ENCODE results near the gene CSNK1E. TPM values are rescaled to one million over a fixed set of nuclear protein-coding genes. Genes with fewer than 3 reads are reported as not detected.
"Not testable (repeated sequence)": the region's sequence is repeated elsewhere in the genome, so short reads cannot be mapped to it uniquely, and the experiment has no call there.

CSNK1E gene
- total RNA-seq (100 to 1,000 TPM; 144 to 167 TPM), polyA plus RNA-seq (100 to 1,000 TPM in 1 of 2 donors, 10 to 100 TPM in 1; 37.4 to 160 TPM)
- long read RNA-seq, donor 1, partial matches to known transcripts, result 70 of 102 reads
- long read RNA-seq, donor 1, other reads (novel, unspliced or antisense), result 19 of 102 reads
- long read RNA-seq, donor 2, transcript CSNK1E-203 (11 exons, 2,791 nt), result major isoform, 28 of 108 reads
- long read RNA-seq, donor 2, partial matches to known transcripts, result 24 of 108 reads
- long read RNA-seq, donor 2, other reads (novel, unspliced or antisense), result 50 of 108 reads

DNA sequence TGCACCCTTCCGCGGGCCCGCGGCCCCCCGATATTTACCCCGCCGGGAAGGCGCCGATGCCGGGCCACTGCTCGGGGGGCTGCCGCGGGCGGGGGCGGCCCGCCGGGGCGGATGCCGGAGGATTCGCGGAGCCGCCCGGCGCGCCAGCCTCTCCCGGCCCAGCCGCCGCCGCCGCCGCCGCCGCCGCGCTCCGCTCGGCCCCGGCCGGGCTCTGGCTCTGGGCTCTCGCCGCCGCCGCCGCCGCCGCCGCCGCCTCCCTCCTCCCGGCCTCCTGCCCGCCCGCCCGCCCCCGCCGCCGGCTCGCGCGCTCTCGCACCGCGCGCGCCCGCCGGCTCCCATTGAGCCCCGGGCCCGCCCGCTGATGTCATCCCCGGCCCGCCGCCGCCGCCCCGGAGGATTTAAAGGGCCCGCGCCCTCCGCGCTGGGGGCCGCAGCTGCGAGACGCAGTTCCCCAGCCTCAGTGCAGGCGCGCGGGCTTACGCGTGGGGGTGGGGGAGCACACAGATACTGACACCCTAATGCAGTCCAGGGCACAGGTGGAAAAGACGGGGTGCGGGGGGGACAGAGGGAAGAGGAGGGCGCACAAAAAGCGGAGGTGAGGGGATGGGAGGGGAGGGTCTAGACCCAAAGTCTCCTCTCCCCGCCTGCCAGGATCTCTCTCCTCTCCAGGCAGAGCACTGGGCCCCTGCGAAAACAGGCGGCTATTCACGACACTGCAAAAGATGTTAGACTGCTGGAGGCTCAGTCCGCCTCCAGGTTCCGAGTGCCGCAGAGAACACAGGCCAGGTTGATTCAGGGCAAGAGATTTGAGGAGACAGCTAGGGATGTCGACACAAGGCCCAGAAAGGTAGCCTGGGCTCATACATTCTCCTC is at the start of gene CSNK1E:
CSNK1E (minus strand) TSS at position 312 of the 873 bp plus-strand sequence. CDS start 3,276 bp downstream, outside the sequence.
- WGBS, 2 donors, result 1% methylated on average over 31 to 98 of the region's 98 CpGs
- H3K4me3 ChIP-seq (ENCODE audit: low read length in 2 of 2), result peak within 1 kb of the TSS; percentile 86 to 92
- no peaks in the 10 kb centered on the region for H3K36me3 ChIP-seq (ENCODE audit: control insufficient read depth in 1 of 2, insufficient read depth in 2 of 2, low read length in 1 of 2)
- peak; percentile 86 to 94 for DNase-seq
- peak within 1 kb of the TSS; percentile 94 to 95 for H3K27ac ChIP-seq (ENCODE audit: low read depth in 1 of 2, low read length in 2 of 2)
- H3K27me3 ChIP-seq (ENCODE audit: control insufficient read depth in 1 of 2, insufficient read depth in 2 of 2, low read length in 1 of 2), result no peaks in the 10 kb centered on the region
- no peaks in the 10 kb centered on the region for H3K9me3 ChIP-seq (ENCODE audit: control insufficient read depth, low read length)
- peaks cover 0 to 2% of the 10 kb centered on the region in 2 donors for H3K4me1 ChIP-seq (ENCODE audit: control insufficient read depth in 1 of 2, insufficient read depth in 2 of 2, low read length in 2 of 2)
- intact Hi-C loops (cut with DNase I), result loop anchor here (2.0 to 10.0 kb wide), 4 partner anchors 45 to 115 kb away; partner anchors contain the start of genes MAFF (in 2 of the 2) and TMEM184B (in 2 of the 2)
- ATAC-seq (ENCODE audit: low FRiP score), result peak; percentile 84

DNA sequence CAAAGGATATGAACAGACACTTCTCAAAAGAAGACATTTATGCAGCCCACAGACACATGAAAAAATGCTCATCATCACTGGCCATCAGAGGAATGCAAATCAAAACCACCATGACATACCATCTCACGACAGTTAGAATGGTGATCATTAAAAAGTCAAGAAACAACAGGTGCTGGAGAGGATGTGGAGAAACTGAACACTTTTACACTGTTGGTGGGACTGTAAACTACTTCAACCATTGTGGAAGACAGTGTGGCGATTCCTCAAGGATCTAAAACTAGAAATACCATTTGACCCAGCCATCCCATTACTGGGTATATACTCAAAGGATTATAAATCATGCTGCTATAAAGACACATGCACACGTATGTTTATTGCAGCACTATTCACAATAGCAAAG is 48.6 kb upstream of the CSNK1E start:
- H3K27me3 ChIP-seq (ENCODE audit: control insufficient read depth in 1 of 2, insufficient read depth in 2 of 2, low read length in 1 of 2); ATAC-seq (ENCODE audit: low FRiP score); H3K36me3 ChIP-seq (ENCODE audit: control insufficient read depth in 1 of 2, insufficient read depth in 2 of 2, low read length in 1 of 2); H3K4me1 ChIP-seq (ENCODE audit: control insufficient read depth in 1 of 2, insufficient read depth in 2 of 2, low read length in 2 of 2); H3K27ac ChIP-seq (ENCODE audit: low read depth in 1 of 2, low read length in 2 of 2); H3K4me3 ChIP-seq (ENCODE audit: low read length in 2 of 2); DNase-seq; H3K9me3 ChIP-seq (ENCODE audit: control insufficient read depth, low read length); intact Hi-C loops (cut with DNase I): not testable (repeated sequence)
- WGBS, 2 donors, result 97 to 99% methylated on average over 2 of the region's 3 CpGs

DNA sequence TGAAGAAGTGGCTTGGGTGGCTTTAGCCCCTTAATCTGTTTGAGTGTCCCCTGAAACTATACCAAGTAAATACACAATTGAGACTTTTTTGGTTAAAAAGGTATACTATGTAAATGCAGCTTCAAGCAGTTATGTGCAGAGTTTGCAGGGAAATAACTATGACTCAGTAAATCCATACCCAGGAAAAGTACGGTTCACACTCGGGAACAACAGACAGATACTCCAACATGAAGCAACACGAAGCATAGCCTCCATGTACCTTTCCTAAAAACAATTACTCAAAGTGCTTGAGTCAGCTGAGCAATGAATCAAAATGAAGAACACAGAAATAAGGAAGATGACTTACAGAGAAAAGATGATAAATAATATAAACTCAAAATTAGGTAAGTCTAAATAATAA is 47.9 kb upstream of the CSNK1E start:
- ATAC-seq (ENCODE audit: low FRiP score); intact Hi-C loops (cut with DNase I); H3K4me1 ChIP-seq (ENCODE audit: control insufficient read depth in 1 of 2, insufficient read depth in 2 of 2, low read length in 2 of 2); H3K27me3 ChIP-seq (ENCODE audit: control insufficient read depth in 1 of 2, insufficient read depth in 2 of 2, low read length in 1 of 2); DNase-seq; H3K9me3 ChIP-seq (ENCODE audit: control insufficient read depth, low read length); H3K27ac ChIP-seq (ENCODE audit: low read depth in 1 of 2, low read length in 2 of 2); H3K4me3 ChIP-seq (ENCODE audit: low read length in 2 of 2); H3K36me3 ChIP-seq (ENCODE audit: control insufficient read depth in 1 of 2, insufficient read depth in 2 of 2, low read length in 1 of 2): not testable (repeated sequence)
- WGBS, 2 donors, result 93 to 95% methylated on average over 3 of the region's 3 CpGs

DNA sequence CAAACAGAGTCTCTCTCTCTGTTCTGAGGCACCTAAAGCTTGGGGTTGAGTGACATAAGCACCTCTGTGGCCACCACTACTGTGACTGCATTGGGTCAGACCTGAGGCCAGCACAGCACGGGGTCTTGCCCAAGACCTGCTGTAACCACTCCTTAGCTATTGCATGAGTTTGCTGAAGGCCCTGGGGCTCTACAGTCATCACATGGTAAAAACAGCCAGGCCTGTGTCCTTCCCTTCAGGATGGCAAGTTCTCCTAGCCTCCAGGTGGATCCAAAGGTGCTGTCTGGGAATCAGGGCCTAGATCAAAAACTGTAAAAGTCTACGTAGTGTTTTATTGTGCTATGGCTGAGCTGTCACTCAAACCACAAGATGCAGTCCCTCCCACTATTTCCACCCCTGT is 43.3 kb upstream of the CSNK1E start:
- WGBS, 2 donors, result 90 to 96% methylated on average over 2 of the region's 2 CpGs
- H3K9me3 ChIP-seq (ENCODE audit: control insufficient read depth, low read length); H3K27ac ChIP-seq (ENCODE audit: low read depth in 1 of 2, low read length in 2 of 2); H3K4me1 ChIP-seq (ENCODE audit: control insufficient read depth in 1 of 2, insufficient read depth in 2 of 2, low read length in 2 of 2); H3K36me3 ChIP-seq (ENCODE audit: control insufficient read depth in 1 of 2, insufficient read depth in 2 of 2, low read length in 1 of 2); DNase-seq; H3K27me3 ChIP-seq (ENCODE audit: control insufficient read depth in 1 of 2, insufficient read depth in 2 of 2, low read length in 1 of 2); ATAC-seq (ENCODE audit: low FRiP score); intact Hi-C loops (cut with DNase I); H3K4me3 ChIP-seq (ENCODE audit: low read length in 2 of 2): not testable (repeated sequence)

DNA sequence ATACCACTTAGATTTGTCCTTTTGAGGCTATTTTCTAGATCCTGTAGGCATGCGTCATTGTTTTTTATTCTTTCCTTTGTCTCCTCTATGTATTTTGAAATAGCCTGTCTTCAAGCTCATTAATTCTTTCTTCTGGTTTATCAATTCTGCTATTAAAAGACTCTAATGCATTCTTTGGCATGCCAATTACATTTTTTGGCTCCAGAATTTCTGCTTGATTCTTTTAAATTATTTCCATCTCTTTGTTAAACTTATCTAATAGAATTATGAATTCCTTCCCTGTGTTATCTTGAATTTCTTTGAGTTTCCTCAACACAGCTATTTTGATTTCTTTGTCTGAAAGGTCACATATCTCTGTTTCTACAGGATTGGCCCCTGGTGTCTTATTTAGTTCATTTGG is 42.6 kb upstream of the CSNK1E start:
- H3K9me3 ChIP-seq (ENCODE audit: control insufficient read depth, low read length); intact Hi-C loops (cut with DNase I); H3K4me1 ChIP-seq (ENCODE audit: control insufficient read depth in 1 of 2, insufficient read depth in 2 of 2, low read length in 2 of 2); ATAC-seq (ENCODE audit: low FRiP score); H3K27me3 ChIP-seq (ENCODE audit: control insufficient read depth in 1 of 2, insufficient read depth in 2 of 2, low read length in 1 of 2); DNase-seq; H3K27ac ChIP-seq (ENCODE audit: low read depth in 1 of 2, low read length in 2 of 2); H3K36me3 ChIP-seq (ENCODE audit: control insufficient read depth in 1 of 2, insufficient read depth in 2 of 2, low read length in 1 of 2); H3K4me3 ChIP-seq (ENCODE audit: low read length in 2 of 2): not testable (repeated sequence)
- WGBS, 2 donors, result 67 to 87% methylated on average over 1 of the region's 1 CpG

DNA sequence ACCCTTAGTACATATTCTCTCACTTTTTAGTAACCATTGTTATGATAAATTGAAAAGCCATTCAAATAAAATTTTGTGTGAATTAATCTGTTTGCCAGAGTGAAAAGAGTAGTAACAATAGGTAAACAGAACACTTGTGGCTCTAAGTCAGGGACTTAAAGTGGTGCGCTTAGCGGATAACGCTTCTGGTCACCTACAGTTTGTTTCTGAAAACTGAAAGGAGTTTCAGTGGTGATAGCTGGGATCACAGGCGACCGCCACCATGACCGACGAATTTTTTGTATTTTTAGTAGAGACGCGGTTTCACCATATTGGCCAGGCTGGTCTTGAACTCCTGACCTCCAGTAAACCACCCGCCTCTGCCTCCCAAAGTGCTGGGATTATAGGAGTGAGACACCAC is 40.7 kb upstream of the CSNK1E start:
- H3K4me1 ChIP-seq (ENCODE audit: control insufficient read depth in 1 of 2, insufficient read depth in 2 of 2, low read length in 2 of 2); H3K36me3 ChIP-seq (ENCODE audit: control insufficient read depth in 1 of 2, insufficient read depth in 2 of 2, low read length in 1 of 2); DNase-seq; H3K4me3 ChIP-seq (ENCODE audit: low read length in 2 of 2); intact Hi-C loops (cut with DNase I); H3K27me3 ChIP-seq (ENCODE audit: control insufficient read depth in 1 of 2, insufficient read depth in 2 of 2, low read length in 1 of 2); H3K27ac ChIP-seq (ENCODE audit: low read depth in 1 of 2, low read length in 2 of 2); H3K9me3 ChIP-seq (ENCODE audit: control insufficient read depth, low read length); ATAC-seq (ENCODE audit: low FRiP score): not testable (repeated sequence)
- WGBS, 2 donors, result 89% methylated on average over 10 of the region's 10 CpGs

DNA sequence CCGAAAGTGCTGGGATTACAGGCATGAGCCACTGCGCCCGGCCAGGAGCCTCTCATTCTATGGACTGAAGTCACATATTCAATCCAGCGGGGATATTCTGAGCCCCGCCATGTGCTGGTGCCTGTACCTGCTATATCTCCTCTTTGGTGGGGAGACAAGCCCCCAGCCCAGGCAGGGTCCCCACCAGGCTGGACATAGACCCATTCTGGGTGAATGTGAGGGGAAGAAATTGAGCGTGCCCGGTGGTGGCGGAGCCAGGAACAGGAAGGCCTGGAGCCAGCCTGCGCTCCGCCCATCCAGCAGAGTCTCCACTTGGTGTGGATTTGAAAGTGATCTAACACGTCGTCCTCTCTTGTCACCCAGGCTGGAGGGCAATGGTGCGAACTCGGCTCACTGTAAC is 38.0 kb upstream of the CSNK1E start:
- Histone ChIP-seq H3K4me1 (ENCODE audit: control insufficient read depth in 1 of 2, insufficient read depth in 2 of 2, low read length in 2 of 2) (no peaks in the 10 kb centered on the region), H3K4me3 (ENCODE audit: low read length in 2 of 2) (no peak overlapping the region), H3K27ac (ENCODE audit: low read depth in 1 of 2, low read length in 2 of 2) (no peak overlapping the region), H3K9me3 (ENCODE audit: control insufficient read depth, low read length) (no peaks in the 10 kb centered on the region), H3K36me3 (ENCODE audit: control insufficient read depth in 1 of 2, insufficient read depth in 2 of 2, low read length in 1 of 2) (peaks cover 0 to 2% of the 10 kb centered on the region in 2 donors), H3K27me3 (ENCODE audit: control insufficient read depth in 1 of 2, insufficient read depth in 2 of 2, low read length in 1 of 2) (no peaks in the 10 kb centered on the region)
- 95 to 96% methylated on average over 14 of the region's 14 CpGs for WGBS, 2 donors
- DNase-seq (no peak), ATAC-seq (ENCODE audit: low FRiP score) (no peak)
- intact Hi-C loops (cut with DNase I), result no loop called here

DNA sequence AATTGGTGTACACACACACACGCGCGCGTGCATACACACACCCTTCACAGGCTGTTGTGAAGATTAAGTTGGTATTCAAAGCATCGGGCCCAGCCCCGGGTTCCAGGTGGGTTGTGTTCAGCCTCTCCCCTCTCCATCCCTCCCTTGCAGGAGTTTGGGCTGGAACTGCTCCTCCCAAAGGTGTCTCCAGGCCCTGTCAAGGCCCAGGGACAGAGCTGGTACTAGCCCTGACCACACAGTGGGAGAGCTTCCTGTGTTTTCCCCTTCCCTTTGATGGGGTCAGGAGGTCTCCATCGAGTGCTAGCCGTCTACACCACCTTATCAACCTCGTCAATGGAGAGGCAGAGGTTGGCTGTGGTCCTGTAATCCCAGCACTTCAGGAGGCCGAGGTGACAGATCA is 36.5 kb upstream of the CSNK1E start:
- Histone ChIP-seq H3K36me3 (ENCODE audit: control insufficient read depth in 1 of 2, insufficient read depth in 2 of 2, low read length in 1 of 2) (peaks cover 0 to 2% of the 10 kb centered on the region in 2 donors), H3K27ac (ENCODE audit: low read depth in 1 of 2, low read length in 2 of 2) (no peak overlapping the region), H3K9me3 (ENCODE audit: control insufficient read depth, low read length) (no peaks in the 10 kb centered on the region), H3K4me3 (ENCODE audit: low read length in 2 of 2) (no peak overlapping the region), H3K27me3 (ENCODE audit: control insufficient read depth in 1 of 2, insufficient read depth in 2 of 2, low read length in 1 of 2) (no peaks in the 10 kb centered on the region), H3K4me1 (ENCODE audit: control insufficient read depth in 1 of 2, insufficient read depth in 2 of 2, low read length in 2 of 2) (no peaks in the 10 kb centered on the region)
- DNase-seq (no peak), ATAC-seq (ENCODE audit: low FRiP score) (peak; percentile 12)
- WGBS, 2 donors, result 79 to 87% methylated on average over 10 of the region's 10 CpGs
- intact Hi-C loops (cut with DNase I), result loop anchor here (1.0 to 5.0 kb wide), 6 partner anchors 91 to 301 kb away; no protein-coding TSS in a partner anchor

All from aorta (tissue), 5 donors.